Brain microvascular endothelial cell (primary cell): Measurements from ENCODE around the gene RIN3.

Experiments
- DNase-seq: peaks from one replicate; pipeline ENCODE4 v3.0.0-alpha.2; 2020
- H3K27ac ChIP-seq: fragments of 250-450 bp; sonication (Bioruptor Pico); 2 replicates; pipeline ENCODE4 v1.5.1; 2020; ENCODE audit warnings: mild to moderate bottlenecking, moderate library complexity
- H3K27me3 ChIP-seq: fragments of 250-450 bp; sonication (Bioruptor Pico); replicated peaks from 2 replicates; pipeline ENCODE4 v1.5.1; 2020; ENCODE audit warnings: mild to moderate bottlenecking
- H3K36me3 ChIP-seq: fragments of 250-450 bp; sonication (Bioruptor Pico); replicated peaks from 2 replicates; pipeline ENCODE4 v1.5.1; 2020; ENCODE audit warnings: mild to moderate bottlenecking
- H3K4me3 ChIP-seq: 2 replicates; pipeline ENCODE4 v1.5.1; 2011; ENCODE audit warnings: low read depth, mild to moderate bottlenecking, control low read depth, low read length, moderate library complexity
- CTCF ChIP-seq: IDR thresholded peaks from 2 replicates; pipeline ENCODE4 v1.5.1; 2011; ENCODE audit warnings: low read depth, mild to moderate bottlenecking, moderate library complexity, low read length, control low read depth, inconsistent platforms; ENCODE audit errors: missing control alignments
- in situ Hi-C: cut with HindIII; loops from 2 replicates; pipeline ENCODE4 v1.10.0; 2017; ENCODE audit warnings: low sequenced_read_pairs, low pct_ligation_motif_present

RIN3 gene

GRCh38 chr14:92645841-92646478, 132.4 kb downstream of the RIN3 start:
- no peak for DNase-seq
- Histone ChIP-seq H3K27ac (peak overlapping the region; percentile 63), H3K36me3 (peaks cover 2% of the 10 kb centered on the region), H3K4me3 (no peak overlapping the region), H3K27me3 (no peaks in the 10 kb centered on the region)
- in situ Hi-C loops = no loop called here
- no peak for TF ChIP-seq CTCF

GRCh38 chr14:92646952-92647796, 133.6 kb downstream of the RIN3 start:
- Histone ChIP-seq H3K27me3 (no peaks in the 10 kb centered on the region), H3K36me3 (peaks cover 2% of the 10 kb centered on the region), H3K27ac (peak overlapping the region; percentile 63), H3K4me3 (no peak overlapping the region)
- in situ Hi-C loops = no loop called here
- no peak for TF ChIP-seq CTCF
- DNase-seq = peak; percentile 48

GRCh38 chr14:92647797-92648279, 134.3 kb downstream of the RIN3 start:
- no peaks in the 10 kb centered on the region for H3K27me3 ChIP-seq
- in situ Hi-C loops = no loop called here
- peaks cover 7% of the 10 kb centered on the region for H3K36me3 ChIP-seq
- DNase-seq = no peak
- TF ChIP-seq CTCF = no peak
- peak overlapping the region; percentile 63 for H3K27ac ChIP-seq
- H3K4me3 ChIP-seq = no peak overlapping the region

GRCh38 chr14:92649066-92649465, 135.5 kb downstream of the RIN3 start:
- Histone ChIP-seq H3K36me3 (peaks cover 10% of the 10 kb centered on the region), H3K4me3 (no peak overlapping the region), H3K27me3 (no peaks in the 10 kb centered on the region), H3K27ac (no peak overlapping the region)
- in situ Hi-C loops = no loop called here
- no peak for TF ChIP-seq CTCF
- no peak for DNase-seq

GRCh38 chr14:92649934-92650545, 136.5 kb downstream of the RIN3 start:
- H3K36me3 ChIP-seq = peaks cover 9% of the 10 kb centered on the region
- no peak overlapping the region for H3K4me3 ChIP-seq
- no peak overlapping the region for H3K27ac ChIP-seq
- TF ChIP-seq CTCF = no peak
- in situ Hi-C loops = no loop called here
- DNase-seq = no peak
- no peaks in the 10 kb centered on the region for H3K27me3 ChIP-seq
